Loucy (cell line): Measurements from ENCODE around the gene TBC1D12.

ENCODE experiments used
- H2AFZ ChIP-seq: fragments of 200-600 bp; sonication (generic); 2 replicates; pipeline ENCODE4 v1.6.0; 2016; ENCODE audit warnings: antibody characterized with exemption, mild to moderate bottlenecking, low read length, moderate library complexity
- H3F3A ChIP-seq: fragments of 200-600 bp; 2 replicates; pipeline ENCODE4 v1.6.0; 2016; ENCODE audit warnings: antibody characterized with exemption, low read depth, mild to moderate bottlenecking
- H3K27me3 ChIP-seq: fragments of 200-600 bp; sonication (generic); 2 replicates; pipeline ENCODE4 v1.6.1; 2014; ENCODE audit warnings: low read length, mild to moderate bottlenecking; ENCODE audit not compliant: insufficient read depth, poor library complexity, severe bottlenecking
- H3K36me3 ChIP-seq: fragments of 200-600 bp; sonication (generic); 2 replicates; pipeline ENCODE4 v1.6.1; 2016; ENCODE audit warnings: low read length; ENCODE audit not compliant: insufficient read depth
- H3K4me1 ChIP-seq: fragments of 200-600 bp; sonication (generic); 2 replicates; pipeline ENCODE4 v1.5.1; 2014; ENCODE audit warnings: low read length, mild to moderate bottlenecking; ENCODE audit not compliant: insufficient read depth, poor library complexity, severe bottlenecking
- H3K4me2 ChIP-seq: fragments of 200-600 bp; sonication (generic); 2 replicates; pipeline ENCODE4 v1.6.0; 2014; ENCODE audit warnings: antibody characterized with exemption, low read length, low read depth, mild to moderate bottlenecking; ENCODE audit not compliant: poor library complexity, severe bottlenecking
- H3K4me3 ChIP-seq: fragments of 200-600 bp; sonication (generic); 2 replicates; pipeline ENCODE4 v1.5.1; 2014; ENCODE audit warnings: low read length, mild to moderate bottlenecking, mixed read lengths; ENCODE audit not compliant: poor library complexity, severe bottlenecking
- H3K79me2 ChIP-seq: fragments of 200-600 bp; sonication (generic); 2 replicates; pipeline ENCODE4 v1.6.1; 2014; ENCODE audit warnings: low read length; ENCODE audit not compliant: insufficient read depth
- H3K9ac ChIP-seq: fragments of 200-600 bp; sonication (generic); 2 replicates; pipeline ENCODE4 v1.6.0; 2014; ENCODE audit warnings: mild to moderate bottlenecking, low read depth, low read length, moderate library complexity; ENCODE audit not compliant: poor library complexity, severe bottlenecking
- H3K9me2 ChIP-seq: fragments of 200-600 bp; sonication (generic); replicated peaks from 2 replicates; pipeline ENCODE4 v1.6.1; 2016; ENCODE audit warnings: low read depth, low read length, mixed read lengths
- H3K9me3 ChIP-seq: fragments of 200-600 bp; sonication (generic); 2 replicates; pipeline ENCODE4 v1.6.1; 2014; ENCODE audit warnings: mild to moderate bottlenecking, antibody characterized with exemption, low read length, low read depth; ENCODE audit not compliant: insufficient read depth
- H4K20me1 ChIP-seq: fragments of 200-600 bp; sonication (generic); 2 replicates; pipeline ENCODE4 v1.6.0; 2014; ENCODE audit warnings: antibody characterized with exemption, low read length, mild to moderate bottlenecking; ENCODE audit not compliant: insufficient read depth, poor library complexity, severe bottlenecking
- EZH2phosphoT487 ChIP-seq: fragments of 200-600 bp; IDR thresholded peaks from 2 replicates; pipeline ENCODE4 v1.6.1; 2018; ENCODE audit warnings: antibody characterized with exemption, mild to moderate bottlenecking, moderate library complexity, borderline replicate concordance
- TF ChIP-seq, protein P1 (sequence below): fragments of 200-600 bp; sonication (generic); conservative IDR thresholded peaks from 2 replicates; pipeline ENCODE4 v1.5.1; 2014; ENCODE audit warnings: mild to moderate bottlenecking, antibody characterized with exemption, low read length

Gene TBC1D12

GRCh38 chr10:94413361-94413760, 11.0 kb downstream of the TBC1D12 start:
- Histone ChIP-seq H3K79me2 (no peaks in the 10 kb centered on the region), H2AFZ (no peak overlapping the region), H3K4me2 (no peak overlapping the region), H3K4me3 (no peak overlapping the region), H3K9ac (no peak overlapping the region), H3K36me3 (no peaks in the 10 kb centered on the region), H3F3A (no peaks in the 10 kb centered on the region), H3K9me2 (no peaks in the 10 kb centered on the region), H3K9me3 (no peaks in the 10 kb centered on the region), H3K27me3 (no peaks in the 10 kb centered on the region), H4K20me1 (no peaks in the 10 kb centered on the region), H3K4me1 (no peaks in the 10 kb centered on the region)
- TF ChIP-seq, protein P1, sequence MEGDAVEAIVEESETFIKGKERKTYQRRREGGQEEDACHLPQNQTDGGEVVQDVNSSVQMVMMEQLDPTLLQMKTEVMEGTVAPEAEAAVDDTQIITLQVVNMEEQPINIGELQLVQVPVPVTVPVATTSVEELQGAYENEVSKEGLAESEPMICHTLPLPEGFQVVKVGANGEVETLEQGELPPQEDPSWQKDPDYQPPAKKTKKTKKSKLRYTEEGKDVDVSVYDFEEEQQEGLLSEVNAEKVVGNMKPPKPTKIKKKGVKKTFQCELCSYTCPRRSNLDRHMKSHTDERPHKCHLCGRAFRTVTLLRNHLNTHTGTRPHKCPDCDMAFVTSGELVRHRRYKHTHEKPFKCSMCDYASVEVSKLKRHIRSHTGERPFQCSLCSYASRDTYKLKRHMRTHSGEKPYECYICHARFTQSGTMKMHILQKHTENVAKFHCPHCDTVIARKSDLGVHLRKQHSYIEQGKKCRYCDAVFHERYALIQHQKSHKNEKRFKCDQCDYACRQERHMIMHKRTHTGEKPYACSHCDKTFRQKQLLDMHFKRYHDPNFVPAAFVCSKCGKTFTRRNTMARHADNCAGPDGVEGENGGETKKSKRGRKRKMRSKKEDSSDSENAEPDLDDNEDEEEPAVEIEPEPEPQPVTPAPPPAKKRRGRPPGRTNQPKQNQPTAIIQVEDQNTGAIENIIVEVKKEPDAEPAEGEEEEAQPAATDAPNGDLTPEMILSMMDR = no peak
- no peak for TF ChIP-seq EZH2phosphoT487

- TF ChIP-seq, protein P1 = no peak
- TF ChIP-seq EZH2phosphoT487 = no peak
- H3K79me2 ChIP-seq = no peaks in the 10 kb centered on the region
- H3K4me2 ChIP-seq = no peak overlapping the region
- no peaks in the 10 kb centered on the region for H3K9me2 ChIP-seq
- no peaks in the 10 kb centered on the region for H4K20me1 ChIP-seq
- H3K36me3 ChIP-seq = no peaks in the 10 kb centered on the region
- H3K27me3 ChIP-seq = no peaks in the 10 kb centered on the region
- H2AFZ ChIP-seq = no peak overlapping the region
- no peaks in the 10 kb centered on the region for H3K4me1 ChIP-seq
- H3F3A ChIP-seq = no peaks in the 10 kb centered on the region
- H3K4me3 ChIP-seq = no peak overlapping the region
- no peak overlapping the region for H3K9ac ChIP-seq
- no peaks in the 10 kb centered on the region for H3K9me3 ChIP-seq
Measured at GRCh38 chr10:94416896-94417295, 14.6 kb downstream of the TBC1D12 start.

- Histone ChIP-seq H3K4me2 (no peak overlapping the region), H3K36me3 (no peaks in the 10 kb centered on the region), H3K9ac (no peak overlapping the region), H3K27me3 (no peaks in the 10 kb centered on the region), H3K4me3 (no peak overlapping the region), H3K9me3 (no peaks in the 10 kb centered on the region), H3K4me1 (no peaks in the 10 kb centered on the region), H2AFZ (no peak overlapping the region), H3K79me2 (no peaks in the 10 kb centered on the region), H3K9me2 (no peaks in the 10 kb centered on the region), H3F3A (no peaks in the 10 kb centered on the region), H4K20me1 (no peaks in the 10 kb centered on the region)
- TF ChIP-seq EZH2phosphoT487 = no peak
- TF ChIP-seq, protein P1 = no peak
Measured at GRCh38 chr10:94417321-94417720, 15.0 kb downstream of the TBC1D12 start.
